Gastrocnemius medialis (tissue), 4 donors: ENCODE results near the gene TRAPPC2L. TPM values are rescaled to one million over a fixed set of nuclear protein-coding genes. Genes with fewer than 3 reads are reported as not detected.
A peak's percentile ranks its signal among the peaks of the same experiment; 100 is the strongest.

Experiments used
- ATAC-seq, 2 donors: fragments of 150-250 bp; one replicate each; pipeline ENCODE4 v1.9.1; 2016
- DNase-seq, 2 donors: peaks; one replicate each; pipeline ENCODE4 v3.0.0-alpha.2; 2019
- H3K27ac ChIP-seq, 4 donors: fragments of 200-600 bp; sonication (generic); 1 replicate in 1 of 4; 2 replicates in 3 of 4; pipeline ENCODE4 v1.5.1; 2016 to 2018; ENCODE audit warnings: mild to moderate bottlenecking in 2 of 4, moderate library complexity in 1 of 4
- H3K27me3 ChIP-seq, 3 donors: fragments of 200-600 bp; sonication (generic) in 2 of 3; 1 replicate in 1 of 3; 2 replicates in 2 of 3; pipeline versions ENCODE4 v1.5.1 to v1.6.0; 2016 to 2019; ENCODE audit warnings: mild to moderate bottlenecking in 1 of 3, moderate library complexity in 1 of 3
- H3K36me3 ChIP-seq, 2 donors: fragments of 200-600 bp; sonication (generic) in 1 of 2; one replicate each; pipeline ENCODE4 v1.5.1; 2017 to 2018
- H3K4me1 ChIP-seq, 2 donors: fragments of 200-600 bp; sonication (generic) in 1 of 2; one replicate each; pipeline ENCODE4 v1.5.1; 2016 to 2017; ENCODE audit warnings: mild to moderate bottlenecking in 2 of 2
- H3K4me3 ChIP-seq, 4 donors: fragments of 200-600 bp; sonication (generic) in 3 of 4; 1 replicate in 1 of 4; 2 replicates in 3 of 4; pipeline ENCODE4 v1.5.1; 2016 to 2019; ENCODE audit warnings: mild to moderate bottlenecking in 2 of 4
- H3K9me3 ChIP-seq, 3 donors: fragments of 200-600 bp; sonication (generic) in 2 of 3; 1 replicate in 1 of 3; 2 replicates in 2 of 3; pipeline ENCODE4 v1.5.1; 2016 to 2019
- CTCF ChIP-seq, 5 experiments: fragments of 450-650 bp in 3 of 5; fragments of 200-600 bp in 2 of 5; sonication (generic) in 2 of 5; IDR thresholded peaks in 4 of 5; conservative IDR thresholded peaks in 1 of 5; 1 replicate in 4 of 5; 2 replicates in 1 of 5; pipeline ENCODE4 v1.5.1; 2016 to 2019; ENCODE audit warnings: antibody characterized with exemption in 5 of 5, mild to moderate bottlenecking in 3 of 5, moderate library complexity in 3 of 5
- POLR2A ChIP-seq, 2 donors: fragments of 450-650 bp; IDR thresholded peaks; one replicate each; pipeline ENCODE4 v1.6.1; 2017; ENCODE audit warnings: antibody characterized with exemption in 2 of 2, mild to moderate bottlenecking in 2 of 2, moderate library complexity in 2 of 2
- in situ Hi-C, 4 donors: fragments of 200-750 bp; cut with MboI; loops; one replicate each; pipeline versions ENCODE4 v1.15.0 to v1.8.0; 2017; ENCODE audit warnings: low sequenced_read_pairs in 4 of 4
- intact Hi-C: fragments of 100-400 bp; cut with DNase I; formaldehyde crosslinking; loops from one replicate; pipeline ENCODE4 v1.15.1; 2023; ENCODE audit warnings: low total_unique reads
- total RNA-seq, 4 donors: library from RNA; depleted of rRNA; stranded (reverse); fragments of >200 nt; gene quantifications; one replicate each; pipeline versions ENCODE4 v1.1.0 to v1.2.3, GENCODE V29; 2016

The TRAPPC2L gene
- total RNA-seq, 4 donors from 2014 or later = 17.8 to 27.9 (median 20.5) TPM

GRCh38 chr16:88869673-88869980, 12.7 kb downstream of the TRAPPC2L start:
- TF ChIP-seq CTCF (IDR thresholded peaks at IDR 0.05 in 4 of 5, conservative IDR thresholded peaks at IDR 0.05 in 1 of 5) (no peak), POLR2A (IDR thresholded peaks at IDR 0.05) (no peak)
- no peaks in the 10 kb centered on the region for H3K9me3 ChIP-seq
- no peak overlapping the region for H3K27ac ChIP-seq
- DNase-seq (no peak), ATAC-seq (no peak)
- H3K27me3 ChIP-seq = no peaks in the 10 kb centered on the region
- H3K4me1 ChIP-seq = no peaks in the 10 kb centered on the region
- intact Hi-C loops (no loop called here), in situ Hi-C loops (loop anchor here in 1 of 4 donors (25.0 kb wide), 1 partner anchor 343 kb away; the partner anchor contains the start of genes SLC22A31 and ZNF778)
- H3K36me3 ChIP-seq = no peaks in the 10 kb centered on the region
- no peak overlapping the region for H3K4me3 ChIP-seq

- intact Hi-C loops = no loop called here
- H3K4me3 ChIP-seq = peak overlapping the region in 1 of 4 donors; percentile 32
- no peaks in the 10 kb centered on the region for H3K27me3 ChIP-seq
- TF ChIP-seq POLR2A (IDR thresholded peaks at IDR 0.05) (no peak), CTCF (IDR thresholded peaks at IDR 0.05 in 4 of 5, conservative IDR thresholded peaks at IDR 0.05 in 1 of 5) (no peak)
- H3K9me3 ChIP-seq = no peaks in the 10 kb centered on the region
- in situ Hi-C loops = loop anchor here in 1 of 4 donors (25.0 kb wide), 1 partner anchor 342 kb away; the partner anchor contains the start of genes SLC22A31 and ZNF778
- DNase-seq (no peak), ATAC-seq (peak in 1 of 2 donors; percentile 24)
- no peaks in the 10 kb centered on the region for H3K36me3 ChIP-seq
- no peaks in the 10 kb centered on the region for H3K4me1 ChIP-seq
- no peak overlapping the region for H3K27ac ChIP-seq
Observed at GRCh38 chr16:88870608-88871348, 13.9 kb downstream of the TRAPPC2L start.

GRCh38 chr16:88871349-88871702, 14.4 kb downstream of the TRAPPC2L start:
- Histone ChIP-seq H3K4me3 (peak overlapping the region in 1 of 4 donors; percentile 32), H3K27ac (no peak overlapping the region), H3K36me3 (peaks cover 0 to 1% of the 10 kb centered on the region in 2 donors), H3K9me3 (no peaks in the 10 kb centered on the region), H3K4me1 (no peaks in the 10 kb centered on the region), H3K27me3 (no peaks in the 10 kb centered on the region)
- TF ChIP-seq CTCF (IDR thresholded peaks at IDR 0.05 in 4 of 5, conservative IDR thresholded peaks at IDR 0.05 in 1 of 5) (no peak), POLR2A (IDR thresholded peaks at IDR 0.05) (no peak)
- intact Hi-C loops (no loop called here), in situ Hi-C loops (loop anchor here in 1 of 4 donors (25.0 kb wide), 1 partner anchor 341 kb away; the partner anchor contains the start of genes SLC22A31 and ZNF778)
- ATAC-seq = no peak
- no peak for DNase-seq

- Histone ChIP-seq H3K9me3 (no peaks in the 10 kb centered on the region), H3K27ac (no peak overlapping the region), H3K27me3 (no peaks in the 10 kb centered on the region), H3K36me3 (peaks cover 0 to 5% of the 10 kb centered on the region in 2 donors), H3K4me1 (no peaks in the 10 kb centered on the region), H3K4me3 (no peak overlapping the region)
- intact Hi-C loops (no loop called here), in situ Hi-C loops (loop anchor here in 1 of 4 donors (25.0 kb wide), 1 partner anchor 340 kb away; the partner anchor contains the start of genes SLC22A31 and ZNF778)
- TF ChIP-seq CTCF (IDR thresholded peaks at IDR 0.05 in 4 of 5, conservative IDR thresholded peaks at IDR 0.05 in 1 of 5) = no peak
- no peak for TF ChIP-seq POLR2A (IDR thresholded peaks at IDR 0.05)
- DNase-seq = no peak
- no peak for ATAC-seq
Observed at GRCh38 chr16:88871730-88872416, 14.9 kb downstream of the TRAPPC2L start.
